GM12875 (cell line): ENCODE measurements around the gene HOXC5.

Source experiments
- H3K4me3 ChIP-seq: one replicate; pipeline ENCODE4 v1.5.1; 2011; ENCODE audit warnings: low read depth, low read length, control low read depth
- CTCF ChIP-seq: IDR thresholded peaks from 2 replicates; pipeline ENCODE4 v1.5.1; 2011; ENCODE audit warnings: low read depth, mild to moderate bottlenecking, control low read depth, inconsistent platforms, low read length, moderate library complexity, borderline replicate concordance; ENCODE audit not compliant: insufficient read depth

The HOXC5 gene

DNA sequence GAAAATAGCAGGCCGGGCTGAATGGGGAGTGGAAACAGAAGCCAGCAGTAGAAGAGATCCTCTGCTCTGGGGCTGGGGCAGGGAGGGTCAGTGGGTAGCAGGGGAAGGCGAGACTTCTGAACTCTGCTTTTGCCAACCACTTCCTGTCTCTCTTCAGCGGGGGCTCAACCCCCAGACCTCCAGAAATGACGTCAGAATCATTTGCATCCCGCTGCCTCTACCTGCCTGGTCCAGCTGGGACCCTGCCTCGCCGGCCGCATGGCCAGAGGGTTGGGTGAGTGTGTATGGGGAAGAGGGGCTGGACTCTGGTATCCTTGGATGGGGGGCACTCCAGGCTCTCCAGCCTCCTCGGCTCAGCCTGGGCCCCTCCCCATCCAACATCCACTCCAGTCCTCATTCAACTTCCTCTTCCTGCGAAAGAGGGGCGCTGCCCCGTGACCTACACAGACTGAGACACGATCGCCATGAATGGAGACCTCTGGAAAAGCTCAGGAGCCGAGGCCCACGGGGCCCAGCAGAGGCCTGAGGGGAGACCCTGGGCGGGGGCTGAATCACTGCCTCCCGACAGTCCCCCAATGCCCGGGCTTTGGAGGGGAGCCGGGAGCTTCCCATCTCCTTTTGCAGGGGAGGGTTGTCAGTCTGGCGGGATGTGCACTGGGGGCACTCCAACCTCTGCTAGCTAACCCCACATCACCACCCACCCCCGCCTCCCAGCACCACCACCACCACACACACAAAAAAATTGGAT, 20.3 kb downstream of the HOXC5 start:
- H3K4me3 ChIP-seq = peak overlapping the region; percentile 90
- TF ChIP-seq CTCF = no peak

DNA sequence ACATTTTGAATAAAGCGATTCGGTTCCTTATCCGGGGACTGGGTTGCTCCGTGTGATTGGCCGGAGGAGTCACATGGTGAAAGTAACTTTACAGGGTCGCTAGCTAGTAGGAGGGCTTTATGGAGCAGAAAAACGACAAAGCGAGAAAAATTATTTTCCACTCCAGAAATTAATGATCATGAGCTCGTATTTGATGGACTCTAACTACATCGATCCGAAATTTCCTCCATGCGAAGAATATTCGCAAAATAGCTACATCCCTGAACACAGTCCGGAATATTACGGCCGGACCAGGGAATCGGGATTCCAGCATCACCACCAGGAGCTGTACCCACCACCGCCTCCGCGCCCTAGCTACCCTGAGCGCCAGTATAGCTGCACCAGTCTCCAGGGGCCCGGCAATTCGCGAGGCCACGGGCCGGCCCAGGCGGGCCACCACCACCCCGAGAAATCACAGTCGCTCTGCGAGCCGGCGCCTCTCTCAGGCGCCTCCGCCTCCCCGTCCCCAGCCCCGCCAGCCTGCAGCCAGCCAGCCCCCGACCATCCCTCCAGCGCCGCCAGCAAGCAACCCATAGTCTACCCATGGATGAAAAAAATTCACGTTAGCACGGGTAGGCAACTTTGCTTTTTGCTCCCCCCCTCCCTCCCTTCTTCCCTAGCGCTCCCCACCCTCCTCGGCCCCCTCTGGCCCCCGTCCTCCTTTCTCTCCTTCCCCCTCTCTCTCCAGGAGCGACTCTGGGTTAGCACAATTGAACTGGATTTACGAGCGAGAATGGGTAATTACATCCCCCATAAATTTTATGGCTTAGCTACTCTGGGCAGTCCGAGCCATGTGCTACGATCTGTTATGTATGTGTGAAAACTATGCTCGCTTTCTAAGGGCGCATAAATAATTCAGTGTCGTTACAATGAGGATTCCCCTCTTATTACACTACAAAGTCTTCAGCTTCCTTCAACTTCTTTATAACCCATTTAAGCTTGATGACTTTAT, 21.2 kb downstream of the HOXC5 start, which contains the start of gene HOXC4:
HOXC4 (plus strand) TSS at position 85 of the 991 bp plus-strand sequence; CDS start at position 173, 88 bp downstream.
- TF ChIP-seq CTCF = no peak
- H3K4me3 ChIP-seq = peak within 1 kb of the TSS; percentile 90

DNA sequence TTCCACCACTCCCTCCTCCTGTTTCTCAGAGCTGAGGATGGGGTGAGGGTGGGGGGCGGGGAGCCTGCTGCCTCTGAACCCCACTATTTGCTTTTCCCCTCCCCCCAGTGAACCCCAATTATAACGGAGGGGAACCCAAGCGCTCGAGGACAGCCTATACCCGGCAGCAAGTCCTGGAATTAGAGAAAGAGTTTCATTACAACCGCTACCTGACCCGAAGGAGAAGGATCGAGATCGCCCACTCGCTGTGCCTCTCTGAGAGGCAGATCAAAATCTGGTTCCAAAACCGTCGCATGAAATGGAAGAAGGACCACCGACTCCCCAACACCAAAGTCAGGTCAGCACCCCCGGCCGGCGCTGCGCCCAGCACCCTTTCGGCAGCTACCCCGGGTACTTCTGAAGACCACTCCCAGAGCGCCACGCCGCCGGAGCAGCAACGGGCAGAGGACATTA, 21.9 kb downstream of the HOXC5 start:
- no peak for TF ChIP-seq CTCF
- peak overlapping the region; percentile 90 for H3K4me3 ChIP-seq

GRCh38 chr12:54055552-54055951, 22.7 kb downstream of the HOXC5 start:
- TF ChIP-seq CTCF = no peak
- no peak overlapping the region for H3K4me3 ChIP-seq

DNA sequence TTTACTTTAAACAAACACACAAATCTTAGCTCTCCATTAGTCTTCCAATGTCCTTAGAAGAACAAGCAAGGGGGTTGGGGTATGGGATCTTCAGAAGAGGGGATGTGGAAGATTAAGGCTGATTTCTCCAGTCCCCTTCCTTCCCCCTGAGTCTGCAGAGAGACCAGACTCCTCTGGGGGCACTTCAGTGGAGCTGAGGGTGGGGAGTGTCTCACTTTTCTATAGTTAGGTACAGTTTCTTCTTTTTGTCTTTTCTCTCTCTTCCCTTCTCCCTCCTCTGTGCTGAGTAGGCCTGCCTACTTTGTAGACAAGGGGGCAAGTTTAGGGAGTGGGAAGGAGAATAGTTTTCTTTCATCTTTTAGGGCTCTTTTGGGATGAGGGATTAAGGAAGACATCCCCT, 23.3 kb downstream of the HOXC5 start:
- TF ChIP-seq CTCF = no peak
- no peak overlapping the region for H3K4me3 ChIP-seq

GRCh38 chr12:54058128-54058768, 25.4 kb downstream of the HOXC5 start:
- TF ChIP-seq CTCF = no peak
- H3K4me3 ChIP-seq = no peak overlapping the region
